NCI-H187 treated with DMSO at 0.1 percent for 48 hours (cell line): ENCODE data around the gene DPEP2.
"Not testable (repeated sequence)": the region's sequence is repeated elsewhere in the genome, so short reads cannot be mapped to it uniquely, and the experiment has no call there.

Experiments used
- DNase-seq: peaks from one replicate; lab custom pipeline; 2025; lab: John Stamatoyannopoulos, UW

DPEP2 gene

GRCh38 chr16:67953641-67954375 is 45.5 kb downstream of the DPEP2 start:
- no peak for DNase-seq

GRCh38 chr16:67951485-67951884 is 47.8 kb downstream of the DPEP2 start:
- DNase-seq, result no peak

- no peak for DNase-seq
These were observed 48.9 kb downstream of the DPEP2 start for GRCh38 chr16:67950335-67950843.

- DNase-seq, result no peak
These were observed 49.6 kb downstream of the DPEP2 start for GRCh38 chr16:67949645-67950044.

GRCh38 chr16:67948015-67948414 is 51.3 kb downstream of the DPEP2 start:
- no peak for DNase-seq

- DNase-seq, result no peak
These were observed 52.2 kb downstream of the DPEP2 start for GRCh38 chr16:67946966-67947558.

- no peak for DNase-seq
These were observed 53.1 kb downstream of the DPEP2 start for GRCh38 chr16:67946128-67946569.

GRCh38 chr16:67945392-67945933 is 53.8 kb downstream of the DPEP2 start:
- no peak for DNase-seq

- no peak for DNase-seq
These were observed 54.4 kb downstream of the DPEP2 start for GRCh38 chr16:67944690-67945391.

GRCh38 chr16:67943619-67944504 is 55.4 kb downstream of the DPEP2 start, which contains the start of gene LCAT:
TSS of gene LCAT (minus strand) at chr16:67944120. CDS start at chr16:67944101, 19 bp downstream.
- no peak for DNase-seq

GRCh38 chr16:67943256-67943618 is 56.0 kb downstream of the DPEP2 start:
- no peak for DNase-seq

GRCh38 chr16:67942510-67943255 is 56.6 kb downstream of the DPEP2 start:
- no peak for DNase-seq

GRCh38 chr16:67942200-67942509 is 57.1 kb downstream of the DPEP2 start:
- DNase-seq, result no peak

GRCh38 chr16:67941469-67942199 is 57.6 kb downstream of the DPEP2 start:
- no peak for DNase-seq

GRCh38 chr16:67940446-67941089 is 58.7 kb downstream of the DPEP2 start:
- no peak for DNase-seq

- DNase-seq, result no peak
These were observed 59.5 kb downstream of the DPEP2 start for GRCh38 chr16:67939507-67940445.

- DNase-seq, result not testable (repeated sequence)
These were observed 61.6 kb downstream of the DPEP2 start for GRCh38 chr16:67937713-67938112.
